Endothelial cell of umbilical vein (primary cell): Measurements from ENCODE around the gene TBX20. TPM values are rescaled to one million over a fixed set of nuclear protein-coding genes. Genes with fewer than 3 reads are reported as not detected.

ENCODE experiments used
- BruUV-seq: library from RNA; stranded (reverse); fragments of 400-500 nt; replicated peaks from 2 replicates; lab custom pipeline; 2021; lab: Mats Ljungman, UMichigan
- CTCF ChIA-PET: fragments of 300-600, 350-600 bp; sonication (Branson Sonifier 250); formaldehyde crosslinking; loops from one replicate; lab custom pipeline; 2021; ENCODE audit warnings: antibody characterized with exemption, inconsistent platforms; lab: Charles Lee
- POLR2A ChIA-PET: fragments of 300-600, 350-600 bp; sonication (Branson Sonifier 250); formaldehyde crosslinking; loops from one replicate; lab custom pipeline; 2021; ENCODE audit warnings: antibody characterized with exemption, inconsistent platforms; lab: Charles Lee
- DNase-seq: peaks from one replicate; pipeline ENCODE4 v3.0.0-alpha.2; 2011; ENCODE audit warnings: low read depth, low spot score
- FAIRE-seq: peaks from 2 replicates; lab custom pipeline; 2011; peaks lifted over from hg19 to GRCh38; lab: Jason Lieb, UNC
- H2AFZ ChIP-seq: 2 replicates; pipeline ENCODE4 v1.6.0; 2012; ENCODE audit warnings: low read depth, low read length, control low read depth, inconsistent platforms
- H3K27ac ChIP-seq: 2 replicates; pipeline ENCODE4 v1.5.1; 2011; ENCODE audit warnings: low read depth, mild to moderate bottlenecking, control low read depth, low read length, moderate library complexity; ENCODE audit not compliant: insufficient read depth
- H3K27me3 ChIP-seq, 2 experiments: 2 replicates each; pipeline versions ENCODE4 v1.6.0 to v1.6.1; 2011; ENCODE audit warnings: low read length in 2 of 2, mixed read lengths in 1 of 2; ENCODE audit not compliant: control insufficient read depth in 2 of 2, insufficient read depth in 2 of 2
- H3K36me3 ChIP-seq, 2 experiments: 2 replicates in 1 of 2; 3 replicates in 1 of 2; pipeline ENCODE4 v1.5.1; 2011; ENCODE audit warnings: low read length in 2 of 2, mild to moderate bottlenecking in 1 of 2, moderate library complexity in 1 of 2; ENCODE audit not compliant: control insufficient read depth in 2 of 2, insufficient read depth in 2 of 2; ENCODE audit errors: extremely low read depth in 1 of 2
- H3K4me1 ChIP-seq: 3 replicates; pipeline ENCODE4 v1.5.1; 2011; ENCODE audit warnings: mild to moderate bottlenecking, low read length; ENCODE audit not compliant: control insufficient read depth, insufficient read depth; ENCODE audit errors: extremely low read depth
- H3K4me2 ChIP-seq: 2 replicates; pipeline ENCODE4 v1.6.1; 2011; ENCODE audit warnings: low read length, control low read depth, mixed read lengths; ENCODE audit not compliant: insufficient read depth
- H3K4me3 ChIP-seq, 3 experiments: fragments of 200-600 bp in 1 of 3; sonication (generic), shearing (Covaris generic) in 1 of 3; replicated peaks in 1 of 3; 2 replicates each; pipeline ENCODE4 v1.5.1; 2011 to 2016; ENCODE audit warnings: control low read depth in 3 of 3, low read length in 3 of 3, mild to moderate bottlenecking in 2 of 3, inconsistent platforms in 1 of 3, low read depth in 1 of 3, moderate library complexity in 1 of 3; ENCODE audit not compliant: insufficient read depth in 1 of 3
- H3K79me2 ChIP-seq: 2 replicates; pipeline ENCODE4 v1.6.0; 2012; ENCODE audit warnings: low read length, inconsistent platforms; ENCODE audit not compliant: control insufficient read depth, insufficient read depth
- H3K9ac ChIP-seq: replicated peaks from 2 replicates; pipeline ENCODE3; 2011; ENCODE audit warnings: low read length, control low read depth; ENCODE audit not compliant: insufficient read depth; ENCODE audit errors: extremely low read depth
- H3K9me1 ChIP-seq: replicated peaks from 3 replicates; pipeline ENCODE4 v1.6.0; 2011; ENCODE audit warnings: mild to moderate bottlenecking, low read length; ENCODE audit not compliant: control insufficient read depth, insufficient read depth; ENCODE audit errors: extremely low read depth
- H3K9me3 ChIP-seq: replicated peaks from 2 replicates; pipeline ENCODE4 v1.5.1; 2012; ENCODE audit warnings: low read length, inconsistent platforms; ENCODE audit not compliant: control insufficient read depth, insufficient read depth
- H4K20me1 ChIP-seq: replicated peaks from 2 replicates; pipeline ENCODE3; 2011; ENCODE audit warnings: mild to moderate bottlenecking, low read length; ENCODE audit not compliant: control insufficient read depth, insufficient read depth; ENCODE audit errors: extremely low read depth
- EZH2 ChIP-seq: IDR thresholded peaks from 2 replicates; pipeline ENCODE4 v1.6.1; 2012; ENCODE audit warnings: borderline replicate concordance, low read depth, mild to moderate bottlenecking, moderate library complexity, low read length, inconsistent platforms; ENCODE audit not compliant: severe bottlenecking
- FOS ChIP-seq: IDR thresholded peaks from 2 replicates; pipeline ENCODE4 v1.6.1; 2011; ENCODE audit warnings: mild to moderate bottlenecking, low read length, moderate library complexity, borderline replicate concordance; ENCODE audit not compliant: insufficient read depth
- GATA2 ChIP-seq: IDR thresholded peaks from 2 replicates; pipeline ENCODE4 v1.7.0; 2011; ENCODE audit warnings: low read depth, mild to moderate bottlenecking, moderate library complexity, mixed read lengths, low read length; ENCODE audit not compliant: insufficient read length, insufficient read depth
- JUN ChIP-seq: IDR thresholded peaks from 2 replicates; pipeline ENCODE4 v1.6.1; 2011; ENCODE audit warnings: borderline replicate concordance, low read depth; ENCODE audit not compliant: insufficient read length, insufficient read depth
- MYC ChIP-seq: IDR thresholded peaks from one replicate; pipeline ENCODE4 v1.6.1; 2011; ENCODE audit warnings: mild to moderate bottlenecking, low read depth, low read length
- POLR2A ChIP-seq: IDR thresholded peaks from 2 replicates; pipeline ENCODE4 v1.6.1; 2012; ENCODE audit warnings: low read depth, mild to moderate bottlenecking, control low read depth, low read length
- POLR2AphosphoS5 ChIP-seq: IDR thresholded peaks from 2 replicates; pipeline ENCODE4 v1.6.1; 2012; ENCODE audit warnings: low read depth, mild to moderate bottlenecking, control low read depth, low read length, moderate library complexity; ENCODE audit not compliant: insufficient read depth
- dilution Hi-C: fragments of 300-500 bp; cut with MboI; formaldehyde crosslinking; loops from one replicate; pipeline ENCODE4 v1.15.0; 2019; ENCODE audit warnings: low sequenced_read_pairs; ENCODE audit not compliant: extremely low pct_ligation_motif_present
- intact Hi-C: fragments of 100-400 bp; cut with micrococcal nuclease; formaldehyde crosslinking; loops from one replicate; pipeline ENCODE4 v1.10.0; 2022
- polyA plus RNA-seq, 4 experiments: library from polyadenylated mRNA; depleted of rRNA in 3 of 4; stranded (reverse) in 3 of 4; unstranded in 1 of 4; fragments of >200 nt; gene quantifications; 2 replicates each; pipeline versions ENCODE4 v1.2.1 to v1.2.3, GENCODE V29; 2011 to 2012; ENCODE audit warnings: missing spikeins in 1 of 4
- total RNA-seq: library from RNA; stranded (reverse); gene quantifications from 2 replicates; pipeline ENCODE4 v1.2.3, GENCODE V29; 2021
- TF ChIP-seq, protein P1 (sequence below): IDR thresholded peaks from 2 replicates; pipeline ENCODE4 v1.6.1; 2011; ENCODE audit not compliant: insufficient read depth, insufficient read length
- TF ChIP-seq, protein P2 (sequence below), 2 donors: IDR thresholded peaks; 1 replicate in 1 of 2; 2 replicates in 1 of 2; pipeline ENCODE4 v1.5.1; 2011; ENCODE audit warnings: low read length in 2 of 2, mild to moderate bottlenecking in 2 of 2, moderate library complexity in 2 of 2, control low read depth in 1 of 2, inconsistent platforms in 1 of 2, low read depth in 1 of 2; ENCODE audit not compliant: insufficient read depth in 1 of 2; ENCODE audit errors: extremely low read depth in 1 of 2

Gene TBX20
- total and polyA plus RNA-seq, 2 donors (not counting 3 experiments of a cell fraction or from before 2014, with no cell fraction given) = not detected

- no peak overlapping the region for H2AFZ ChIP-seq
- intact Hi-C loops = loop anchor here (10.0 kb wide), 1 partner anchor 803 kb away; no protein-coding TSS in a partner anchor
- H3K4me1 ChIP-seq = peaks cover 12% of the 10 kb centered on the region
- H3K27me3 ChIP-seq = peaks cover 85 to 100% of the 10 kb centered on the region in 2 experiments
- H3K9me3 ChIP-seq = no peaks in the 10 kb centered on the region
- no peaks in the 10 kb centered on the region for H3K79me2 ChIP-seq
- no peak overlapping the region for H3K9ac ChIP-seq
- H3K27ac ChIP-seq = no peak overlapping the region
- H3K4me3 ChIP-seq = no peak overlapping the region
- DNase-seq = no peak
- POLR2A ChIA-PET = no interaction called here
- H3K9me1 ChIP-seq = no peaks in the 10 kb centered on the region
- no peak overlapping the region for H3K4me2 ChIP-seq
- no peaks in the 10 kb centered on the region for H4K20me1 ChIP-seq
- no peaks in the 10 kb centered on the region for H3K36me3 ChIP-seq
- dilution Hi-C loops = no loop called here
- TF ChIP-seq POLR2A (no peak), JUN (no peak), POLR2AphosphoS5 (no peak)
- TF ChIP-seq, protein P1, sequence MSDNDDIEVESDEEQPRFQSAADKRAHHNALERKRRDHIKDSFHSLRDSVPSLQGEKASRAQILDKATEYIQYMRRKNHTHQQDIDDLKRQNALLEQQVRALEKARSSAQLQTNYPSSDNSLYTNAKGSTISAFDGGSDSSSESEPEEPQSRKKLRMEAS = no peak
- CTCF ChIA-PET = no interaction called here
- no peak for FAIRE-seq
- no TSS peak for BruUV-seq
Observed at GRCh38 chr7:35258125-35258867, 4.4 kb upstream of the TBX20 start.

GRCh38 chr7:35257251-35258124 lies 3.6 kb upstream of the TBX20 start:
- intact Hi-C loops = loop anchor here (10.0 kb wide), 1 partner anchor 803 kb away; no protein-coding TSS in a partner anchor
- dilution Hi-C loops = no loop called here
- Histone ChIP-seq H3K9me3 (no peaks in the 10 kb centered on the region), H3K9ac (no peak overlapping the region), H3K4me3 (no peak overlapping the region), H3K79me2 (no peaks in the 10 kb centered on the region), H3K27me3 (peaks cover 85 to 100% of the 10 kb centered on the region in 2 experiments), H4K20me1 (no peaks in the 10 kb centered on the region), H3K36me3 (no peaks in the 10 kb centered on the region), H3K9me1 (no peaks in the 10 kb centered on the region), H3K4me1 (peaks cover 12% of the 10 kb centered on the region), H2AFZ (no peak overlapping the region), H3K27ac (no peak overlapping the region), H3K4me2 (no peak overlapping the region)
- BruUV-seq = no TSS peak
- no peak for DNase-seq
- ChIA-PET CTCF (no interaction called here), POLR2A (no interaction called here)
- TF ChIP-seq, protein P2, sequence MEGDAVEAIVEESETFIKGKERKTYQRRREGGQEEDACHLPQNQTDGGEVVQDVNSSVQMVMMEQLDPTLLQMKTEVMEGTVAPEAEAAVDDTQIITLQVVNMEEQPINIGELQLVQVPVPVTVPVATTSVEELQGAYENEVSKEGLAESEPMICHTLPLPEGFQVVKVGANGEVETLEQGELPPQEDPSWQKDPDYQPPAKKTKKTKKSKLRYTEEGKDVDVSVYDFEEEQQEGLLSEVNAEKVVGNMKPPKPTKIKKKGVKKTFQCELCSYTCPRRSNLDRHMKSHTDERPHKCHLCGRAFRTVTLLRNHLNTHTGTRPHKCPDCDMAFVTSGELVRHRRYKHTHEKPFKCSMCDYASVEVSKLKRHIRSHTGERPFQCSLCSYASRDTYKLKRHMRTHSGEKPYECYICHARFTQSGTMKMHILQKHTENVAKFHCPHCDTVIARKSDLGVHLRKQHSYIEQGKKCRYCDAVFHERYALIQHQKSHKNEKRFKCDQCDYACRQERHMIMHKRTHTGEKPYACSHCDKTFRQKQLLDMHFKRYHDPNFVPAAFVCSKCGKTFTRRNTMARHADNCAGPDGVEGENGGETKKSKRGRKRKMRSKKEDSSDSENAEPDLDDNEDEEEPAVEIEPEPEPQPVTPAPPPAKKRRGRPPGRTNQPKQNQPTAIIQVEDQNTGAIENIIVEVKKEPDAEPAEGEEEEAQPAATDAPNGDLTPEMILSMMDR (IDR thresholded peaks at IDR 0.05; ENCODE audit: extremely low read depth in 1 of 2, insufficient read depth in 1 of 2, low read depth in 1 of 2, low read length in 2 of 2) = no peak
- TF ChIP-seq GATA2 (no peak), JUN (no peak), MYC (no peak), FOS (no peak), EZH2 (peak; percentile 97)
- TF ChIP-seq, protein P1 = no peak
- no peak for FAIRE-seq
